Measurements from ENCODE around the gene CILP2.

Gene CILP2

DNA sequence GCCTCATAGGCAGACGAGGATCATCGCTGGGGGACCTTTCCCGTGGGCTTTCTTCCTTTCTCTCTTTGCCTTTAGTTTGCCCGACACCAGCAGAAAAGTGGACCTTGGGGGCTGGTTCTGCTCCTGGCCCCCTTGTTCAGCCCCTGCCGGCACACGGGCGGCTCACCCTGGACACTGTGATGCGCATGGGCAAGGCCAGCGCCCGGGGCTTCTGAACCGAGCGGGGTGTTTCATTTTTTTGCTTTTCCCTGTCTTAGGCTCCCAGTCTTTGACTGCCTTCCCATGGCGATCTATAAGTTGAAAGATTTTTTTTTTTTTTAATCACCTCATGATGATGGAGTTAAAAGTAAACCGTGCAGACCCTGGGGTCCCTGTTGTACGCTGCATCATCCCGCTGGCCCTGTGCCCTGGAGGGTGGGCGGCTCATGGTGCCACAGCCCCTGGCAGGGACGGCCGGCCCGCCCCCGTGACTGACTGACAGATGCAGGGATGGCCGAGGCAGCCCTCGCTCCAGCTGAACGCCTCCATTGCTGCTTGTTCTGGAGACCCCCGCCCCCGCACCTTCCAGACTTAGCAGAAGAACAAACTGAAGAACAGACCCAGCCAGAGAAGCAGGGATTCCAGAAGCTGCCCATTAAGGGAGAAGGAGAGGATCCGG lies 32.3 kb upstream of the CILP2 start:
- no peak for DNase-seq (ENCODE audit: low spot score)

DNA sequence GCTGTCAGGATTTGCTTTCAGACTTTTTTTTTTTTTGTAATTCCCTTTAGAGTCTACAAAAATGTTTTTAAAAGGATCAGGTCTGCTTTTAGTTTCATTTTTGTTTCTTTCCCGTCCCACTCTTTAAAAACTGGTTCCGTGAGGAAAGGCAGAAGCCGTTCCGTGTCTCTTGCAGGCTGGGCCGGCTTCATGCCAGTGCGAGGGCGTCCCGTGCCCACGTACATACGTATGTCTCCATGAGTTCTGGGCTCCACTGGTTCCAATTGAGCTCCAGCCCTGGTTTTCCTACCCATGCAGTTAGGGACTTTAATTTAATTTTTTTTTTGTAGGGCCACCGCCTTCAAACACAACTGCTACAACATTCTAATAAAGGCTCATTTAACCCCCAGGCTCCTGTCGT lies 31.5 kb upstream of the CILP2 start:
- no peak for DNase-seq (ENCODE audit: low spot score)

DNA sequence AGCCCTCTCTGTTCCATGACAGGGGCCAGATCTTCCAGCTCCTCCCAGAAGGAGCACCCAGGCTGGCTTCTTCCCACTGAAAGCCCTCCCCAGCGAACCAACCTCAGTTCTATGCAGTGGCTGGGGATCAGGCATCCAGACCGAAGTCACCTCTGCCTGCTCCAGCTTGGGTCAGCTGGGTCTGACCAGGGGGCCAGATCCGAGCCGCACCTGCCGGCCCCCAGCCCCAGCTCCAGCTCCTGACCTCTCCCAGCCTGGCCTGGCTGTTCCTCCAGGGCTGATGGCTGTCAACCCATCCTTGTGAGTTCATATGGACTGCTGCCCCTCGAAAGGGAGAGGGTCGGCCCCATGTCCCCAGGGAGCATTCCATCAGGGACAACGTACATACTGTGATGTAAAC lies 30.7 kb upstream of the CILP2 start:
- DNase-seq (ENCODE audit: low spot score), result no peak

DNA sequence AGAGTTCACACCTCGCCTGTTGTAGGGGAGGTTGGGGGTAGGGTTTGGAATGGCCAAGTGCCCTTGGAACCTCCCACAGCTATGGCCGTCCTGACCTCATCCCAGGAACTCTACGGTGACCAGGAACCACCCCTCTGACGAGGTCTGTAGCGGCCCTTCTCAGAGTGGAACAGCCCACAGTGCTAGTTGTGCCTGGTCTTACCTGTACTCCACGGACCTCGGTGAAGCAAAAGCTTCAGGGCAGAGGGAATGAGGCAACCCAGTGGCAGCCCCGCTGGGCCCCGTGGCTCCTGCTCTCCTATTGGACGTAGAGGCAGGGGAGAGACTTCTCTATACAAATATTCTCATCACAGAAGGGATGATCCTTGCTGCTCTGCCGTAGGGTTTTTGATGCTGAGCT lies 29.8 kb upstream of the CILP2 start:
- DNase-seq (ENCODE audit: low spot score), result no peak

DNA sequence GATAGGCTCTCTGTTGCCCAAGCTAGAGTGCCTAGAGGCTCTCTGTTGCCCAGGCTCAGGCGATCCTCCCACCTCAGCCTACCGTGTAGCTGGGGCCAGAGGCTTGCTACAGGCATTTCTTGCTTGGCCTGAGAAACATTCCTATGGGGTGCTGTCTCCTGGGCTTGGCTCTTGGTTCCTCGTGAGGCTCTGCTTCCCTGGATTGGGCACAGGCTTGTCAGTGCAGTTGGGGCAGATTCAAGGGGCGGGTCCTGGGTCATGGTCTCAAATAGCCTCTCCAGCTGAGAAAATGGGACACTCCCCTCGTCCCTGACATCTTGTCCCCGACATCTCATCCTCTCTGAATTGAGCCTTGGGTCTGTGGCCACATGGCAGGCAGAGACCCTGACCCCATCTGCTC lies 27.6 kb upstream of the CILP2 start:
- no peak for DNase-seq (ENCODE audit: low spot score)

DNA sequence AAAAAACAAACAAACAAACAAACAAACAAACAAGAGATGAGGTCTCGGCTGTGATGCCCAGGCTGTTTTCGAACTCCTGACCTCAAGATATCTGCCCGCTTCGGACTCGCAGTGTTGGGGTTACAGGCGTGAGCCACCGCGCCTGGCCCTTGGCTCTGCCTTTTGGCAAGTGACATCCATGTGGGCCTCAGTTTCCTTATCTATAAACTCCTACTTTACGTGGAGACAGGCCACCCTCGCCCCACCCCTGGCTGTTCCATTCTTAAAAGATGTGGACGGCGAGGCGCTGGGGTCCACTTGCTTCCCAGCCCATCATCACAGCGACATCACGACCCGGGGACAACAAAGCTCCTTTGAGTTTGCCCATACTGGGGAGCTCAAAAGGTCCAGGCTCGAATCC lies 24.4 kb upstream of the CILP2 start:
- DNase-seq (ENCODE audit: low spot score), result no peak

DNA sequence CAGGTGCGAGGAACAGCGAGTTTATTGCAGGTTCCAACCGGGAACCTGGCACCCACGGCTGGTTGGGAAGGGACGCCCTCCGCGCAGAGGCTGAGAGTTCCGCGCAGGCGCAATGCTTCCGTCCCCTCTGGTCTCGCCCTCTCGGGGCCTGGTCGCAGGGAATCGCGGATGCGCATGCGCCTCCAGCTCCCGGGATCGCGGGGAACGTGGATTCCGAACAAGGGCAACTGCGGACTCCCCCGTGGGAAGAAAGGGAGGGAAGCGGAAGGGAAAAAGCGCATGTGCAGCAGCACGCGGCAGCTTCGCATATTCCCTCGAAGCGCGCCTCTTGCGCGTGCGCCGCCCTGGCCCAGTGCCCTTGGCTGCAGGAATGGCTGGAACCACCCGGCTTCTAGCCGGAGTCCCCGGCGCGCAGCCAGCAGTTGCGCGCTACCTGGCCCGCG lies 23.8 kb upstream of the CILP2 start:
- DNase-seq (ENCODE audit: low spot score), result no peak

DNA sequence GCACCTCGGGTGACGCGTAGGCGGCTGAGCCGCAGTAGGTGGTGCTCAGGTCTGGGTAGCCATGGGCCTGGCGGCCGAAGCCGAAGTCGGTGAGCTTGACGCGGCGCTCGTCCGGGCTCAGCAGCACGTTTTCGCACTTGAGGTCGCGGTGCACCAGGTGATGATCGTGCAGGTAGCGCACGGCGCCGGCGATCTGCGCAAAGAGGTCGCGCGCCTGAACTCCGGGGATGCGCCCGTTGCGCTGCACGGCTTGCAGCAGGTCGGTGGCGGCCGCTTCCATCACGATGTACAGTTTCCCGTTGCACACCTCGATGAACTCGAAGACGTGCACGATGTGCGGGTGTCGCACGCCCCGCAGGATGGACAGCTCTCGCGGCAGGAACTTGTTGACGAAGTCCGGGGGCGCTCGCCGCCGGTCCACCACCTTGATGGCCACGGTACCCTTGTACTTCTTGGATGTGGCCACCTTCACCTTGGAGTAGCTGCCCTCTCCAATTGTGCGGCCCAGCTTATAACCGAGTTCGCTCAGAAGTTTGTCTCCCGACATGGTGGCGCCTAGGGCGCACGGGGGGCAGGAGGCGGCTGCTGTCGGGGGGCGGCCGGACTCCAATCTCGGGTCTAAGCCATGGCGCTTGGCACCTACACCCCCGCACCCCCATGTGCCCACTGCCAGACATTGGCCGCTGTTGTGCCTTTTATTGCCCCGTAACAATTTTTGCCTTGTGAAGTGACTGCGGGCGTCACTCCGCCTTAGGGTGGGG lies 23.0 kb upstream of the CILP2 start, which contains the start of gene TSSK6:
Gene TSSK6 (minus strand): TSS at position 668 of the 761 bp plus-strand sequence. CDS start 121 bp downstream, at position 547.
- DNase-seq (ENCODE audit: low spot score), result no peak

DNA sequence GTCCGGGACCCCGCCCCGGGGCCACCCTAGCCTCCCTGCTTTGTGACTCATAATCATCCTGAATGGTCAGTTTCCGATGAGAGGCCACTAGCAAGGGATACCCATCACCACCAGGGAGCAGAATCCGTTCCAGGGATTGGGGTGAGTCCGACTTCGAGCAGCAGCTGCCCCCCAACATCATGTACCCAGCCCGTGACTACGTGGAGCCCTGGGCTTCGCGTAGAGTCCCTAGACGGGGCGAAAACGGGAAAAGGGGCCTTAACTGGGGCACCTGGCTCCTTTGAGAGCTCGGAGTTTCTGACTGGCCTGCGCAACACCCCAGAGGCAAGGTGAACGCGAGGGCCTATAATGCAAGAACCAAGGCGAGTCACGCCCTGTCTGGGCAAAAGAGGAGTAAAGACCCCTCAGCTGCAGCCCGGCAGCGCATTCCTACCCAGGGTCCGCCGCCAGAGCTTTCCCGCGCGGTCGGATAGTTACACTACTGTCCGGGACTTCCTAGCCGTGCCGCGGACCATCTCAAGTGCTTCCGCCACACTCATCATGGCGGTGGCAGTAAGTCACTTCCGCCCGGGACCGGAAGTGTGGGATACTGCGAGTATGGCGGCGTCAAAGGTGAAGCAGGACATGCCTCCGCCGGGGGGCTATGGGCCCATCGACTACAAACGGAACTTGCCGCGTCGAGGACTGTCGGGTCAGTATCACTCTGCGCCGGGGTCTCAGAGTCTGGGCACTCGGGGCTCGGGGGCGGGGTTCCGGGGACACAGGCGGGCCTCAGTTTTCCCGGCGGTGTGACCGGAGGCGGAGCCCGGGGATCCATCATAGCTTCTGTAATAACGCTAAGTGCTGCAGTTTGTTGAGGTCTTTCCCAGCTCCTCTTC lies 22.2 kb upstream of the CILP2 start, which contains the start of gene NDUFA13:
Gene NDUFA13 (plus strand): TSS at position 584 of the 878 bp plus-strand sequence. CDS start 14 bp downstream, at position 598.
- peak; percentile 96 for DNase-seq (ENCODE audit: low spot score)

DNA sequence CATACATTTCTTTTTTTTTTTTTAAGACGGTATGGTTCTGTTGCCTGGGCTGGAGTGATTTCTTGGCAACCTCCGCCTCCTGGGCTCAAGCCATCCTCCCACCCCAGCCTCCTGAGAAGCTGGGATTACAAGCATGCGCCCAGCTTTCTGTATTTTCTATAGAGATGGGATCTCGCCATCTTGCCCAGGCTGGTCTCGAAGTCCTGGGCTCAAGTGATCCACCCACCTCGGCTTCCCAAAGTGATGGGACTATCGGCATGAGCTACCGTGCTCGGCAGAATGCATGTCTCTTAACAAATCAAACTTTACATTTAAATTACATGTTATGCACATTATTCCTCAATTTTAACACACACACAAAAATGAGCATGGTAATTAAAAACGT lies 20.8 kb upstream of the CILP2 start:
- DNase-seq (ENCODE audit: low spot score), result no peak

DNA sequence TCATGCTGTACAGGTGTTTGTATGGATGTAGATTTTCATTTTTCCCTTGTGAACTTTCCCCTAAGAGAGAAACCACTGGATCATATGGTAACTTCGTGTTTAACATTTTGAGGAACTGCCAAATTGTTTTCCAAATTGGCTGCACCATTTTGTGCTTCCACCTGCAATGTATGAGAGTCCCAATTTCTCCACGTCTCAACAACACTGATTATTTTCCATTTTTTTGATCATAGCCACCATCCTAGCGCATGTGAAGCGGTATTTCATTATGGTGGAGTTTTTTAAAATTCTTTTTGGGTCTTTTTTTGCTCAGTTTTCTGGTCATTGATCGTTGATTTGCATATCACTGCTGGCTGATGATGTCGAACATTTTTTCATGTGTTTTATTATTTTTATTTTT lies 17.1 kb upstream of the CILP2 start:
- DNase-seq (ENCODE audit: low spot score), result no peak

DNA sequence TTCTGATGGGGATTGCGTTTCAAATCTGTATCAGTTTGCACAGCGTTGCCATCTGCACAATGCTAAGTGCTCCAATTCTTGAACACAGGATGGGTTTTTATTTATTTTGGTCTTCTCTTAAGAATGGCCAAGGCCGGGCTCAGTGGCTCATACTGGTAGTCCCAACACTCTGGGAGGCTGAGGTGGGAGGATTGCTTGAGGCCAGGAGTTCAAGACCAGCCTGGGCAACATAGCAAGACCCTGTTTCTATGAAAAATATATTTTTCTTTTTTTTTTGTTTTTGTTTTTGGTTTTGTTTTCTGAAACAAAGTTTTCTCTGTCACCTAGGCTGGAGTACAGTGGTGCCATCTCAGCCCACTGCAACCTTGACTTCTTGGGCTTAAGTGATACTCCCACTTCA lies 14.9 kb upstream of the CILP2 start:
- DNase-seq (ENCODE audit: low spot score), result no peak

DNA sequence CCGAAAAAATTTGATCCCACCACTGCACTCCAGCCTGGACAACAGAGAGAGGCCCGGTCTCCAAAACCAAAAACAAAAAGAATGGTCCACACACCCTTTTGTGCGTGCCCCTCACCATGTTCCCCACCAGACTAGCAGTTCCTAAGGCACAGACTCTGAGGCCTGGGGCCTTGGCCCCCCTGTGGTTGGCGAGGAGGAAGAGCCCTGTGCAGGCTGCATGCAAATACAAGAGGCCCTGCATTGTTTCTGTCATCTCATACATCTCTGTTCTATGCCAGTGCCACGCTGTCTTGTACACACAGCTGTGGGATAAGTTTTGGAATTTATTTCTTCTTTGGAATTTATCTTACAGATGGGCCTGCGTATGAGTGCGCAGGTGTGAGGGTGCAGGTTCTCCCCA lies 14.0 kb upstream of the CILP2 start:
- no peak for DNase-seq (ENCODE audit: low spot score)

DNA sequence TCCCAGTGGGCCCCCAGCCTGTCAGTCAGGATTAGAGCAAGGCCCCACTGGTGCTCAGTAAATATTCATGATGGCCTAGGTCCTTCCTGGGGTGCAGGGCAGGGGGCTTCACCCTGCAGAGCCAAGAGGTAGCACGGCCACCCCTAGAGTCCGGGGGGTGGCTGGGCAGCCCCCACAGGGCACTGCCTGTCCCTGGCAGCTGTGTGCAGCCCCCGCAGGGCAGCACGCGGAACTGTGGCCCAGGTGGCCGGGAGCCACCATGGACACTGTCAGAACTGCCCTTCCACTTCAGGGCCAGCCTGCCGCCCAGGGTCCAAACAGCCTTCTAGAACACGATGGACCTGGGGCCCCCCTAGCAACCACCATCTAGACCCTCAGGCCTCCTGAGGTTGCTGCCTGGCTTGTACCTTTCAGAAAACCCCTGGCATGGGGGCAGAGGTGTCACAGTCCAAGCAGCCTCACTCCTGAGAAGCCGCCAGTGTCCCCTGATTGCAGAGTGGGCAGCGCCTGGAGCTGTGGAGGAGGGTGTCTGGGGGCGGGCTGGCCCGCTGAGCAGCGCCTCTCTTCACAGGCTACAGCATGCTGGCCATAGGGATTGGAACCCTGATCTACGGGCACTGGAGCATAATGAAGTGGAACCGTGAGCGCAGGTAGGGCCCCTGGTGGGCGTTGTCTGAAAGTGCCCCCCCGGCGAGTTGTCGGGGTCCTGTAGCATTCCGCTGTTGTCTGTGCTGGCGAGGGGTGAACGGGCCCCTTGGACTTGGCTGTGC lies 12.3 kb upstream of the CILP2 start:
- DNase-seq (ENCODE audit: low spot score), result no peak

DNA sequence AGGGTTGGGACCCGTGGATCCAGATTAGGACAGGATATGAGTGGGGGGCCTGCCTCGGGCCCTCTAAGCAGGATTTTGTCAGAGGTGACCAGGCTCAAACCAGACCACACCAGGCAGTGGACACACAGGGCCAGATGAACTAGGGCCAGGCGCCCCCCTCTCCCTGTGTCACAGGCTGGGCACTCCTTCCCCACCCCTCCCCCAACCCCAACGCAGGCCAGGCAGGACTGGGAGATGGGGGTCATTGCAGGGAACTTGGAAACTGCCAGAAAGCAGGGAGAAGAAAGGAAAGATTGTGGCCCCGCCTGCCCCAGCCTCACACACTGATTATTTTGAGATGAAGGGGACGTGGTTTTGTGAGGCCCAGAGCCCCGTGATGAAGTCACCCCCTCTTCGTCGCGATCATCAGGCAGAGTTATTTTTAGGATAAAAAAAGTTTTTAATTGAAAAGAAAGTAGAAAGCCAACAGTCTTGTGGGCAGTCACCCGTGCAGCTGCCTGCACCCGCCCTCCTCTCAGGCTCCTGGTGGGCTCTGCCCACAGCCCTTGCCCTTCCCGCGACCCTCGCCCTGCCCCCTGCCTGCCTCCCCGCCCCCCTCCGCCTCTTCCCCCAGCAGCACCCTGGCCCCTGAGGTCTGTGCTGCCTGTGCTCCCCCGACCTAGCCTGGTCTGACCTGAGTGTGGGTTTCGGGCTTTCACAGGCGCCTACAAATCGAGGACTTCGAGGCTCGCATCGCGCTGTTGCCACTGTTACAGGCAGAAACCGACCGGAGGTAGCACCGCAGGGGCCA lies 11.3 kb upstream of the CILP2 start:
- DNase-seq (ENCODE audit: low spot score), result no peak

DNA sequence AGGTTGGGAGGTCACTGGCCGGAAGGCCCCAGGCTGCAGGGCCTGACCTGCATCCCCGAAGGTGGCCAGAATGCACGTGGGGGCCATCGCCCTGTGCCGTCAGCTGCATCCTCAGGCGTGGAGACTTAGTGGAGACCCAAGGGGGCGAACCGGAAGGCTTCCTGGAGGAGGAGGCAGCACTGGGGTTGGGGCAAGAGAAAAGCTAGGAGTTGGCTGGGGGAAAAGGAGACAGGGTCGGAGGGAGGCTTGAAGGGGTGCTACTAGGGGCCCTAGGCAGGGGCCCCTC lies 10.8 kb upstream of the CILP2 start:
- DNase-seq (ENCODE audit: low spot score), result no peak

DNA sequence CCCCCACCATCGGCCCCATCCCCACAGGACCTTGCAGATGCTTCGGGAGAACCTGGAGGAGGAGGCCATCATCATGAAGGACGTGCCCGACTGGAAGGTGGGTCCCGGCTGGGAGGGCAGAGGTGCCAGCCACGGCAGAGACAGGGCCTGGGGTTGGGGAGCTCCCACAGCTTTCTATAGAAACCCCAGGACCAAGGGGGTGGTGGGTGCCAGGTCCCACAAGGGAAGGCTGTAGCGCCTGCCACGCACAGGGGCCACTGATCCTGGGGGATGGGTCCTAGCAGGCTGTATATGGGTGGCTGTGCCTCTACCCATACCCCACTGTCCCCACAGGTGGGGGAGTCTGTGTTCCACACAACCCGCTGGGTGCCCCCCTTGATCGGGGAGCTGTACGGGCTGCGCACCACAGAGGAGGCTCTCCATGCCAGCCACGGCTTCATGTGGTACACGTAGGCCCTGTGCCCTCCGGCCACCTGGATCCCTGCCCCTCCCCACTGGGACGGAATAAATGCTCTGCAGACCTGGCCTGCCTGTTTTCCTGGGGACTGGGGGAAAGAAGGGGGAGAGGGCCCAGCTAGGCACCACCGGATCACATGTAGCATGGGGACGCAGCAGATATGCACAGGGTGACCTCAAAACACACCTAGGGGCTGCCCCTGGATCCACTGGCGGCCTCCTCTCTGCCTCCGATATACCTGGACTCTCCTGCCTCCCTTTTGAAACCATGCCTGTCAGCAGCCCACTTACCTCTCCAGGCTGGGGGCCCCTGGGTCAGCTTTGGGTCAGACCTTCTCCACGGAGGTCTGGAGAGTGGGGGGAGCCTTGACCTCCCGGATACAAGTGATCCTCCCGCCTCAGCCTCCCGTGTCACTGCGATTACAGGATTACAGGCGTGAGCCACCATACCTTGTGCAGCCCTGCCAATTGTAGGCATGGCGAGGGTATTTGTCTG lies 10.1 kb upstream of the CILP2 start:
- DNase-seq (ENCODE audit: low spot score), result no peak

DNA sequence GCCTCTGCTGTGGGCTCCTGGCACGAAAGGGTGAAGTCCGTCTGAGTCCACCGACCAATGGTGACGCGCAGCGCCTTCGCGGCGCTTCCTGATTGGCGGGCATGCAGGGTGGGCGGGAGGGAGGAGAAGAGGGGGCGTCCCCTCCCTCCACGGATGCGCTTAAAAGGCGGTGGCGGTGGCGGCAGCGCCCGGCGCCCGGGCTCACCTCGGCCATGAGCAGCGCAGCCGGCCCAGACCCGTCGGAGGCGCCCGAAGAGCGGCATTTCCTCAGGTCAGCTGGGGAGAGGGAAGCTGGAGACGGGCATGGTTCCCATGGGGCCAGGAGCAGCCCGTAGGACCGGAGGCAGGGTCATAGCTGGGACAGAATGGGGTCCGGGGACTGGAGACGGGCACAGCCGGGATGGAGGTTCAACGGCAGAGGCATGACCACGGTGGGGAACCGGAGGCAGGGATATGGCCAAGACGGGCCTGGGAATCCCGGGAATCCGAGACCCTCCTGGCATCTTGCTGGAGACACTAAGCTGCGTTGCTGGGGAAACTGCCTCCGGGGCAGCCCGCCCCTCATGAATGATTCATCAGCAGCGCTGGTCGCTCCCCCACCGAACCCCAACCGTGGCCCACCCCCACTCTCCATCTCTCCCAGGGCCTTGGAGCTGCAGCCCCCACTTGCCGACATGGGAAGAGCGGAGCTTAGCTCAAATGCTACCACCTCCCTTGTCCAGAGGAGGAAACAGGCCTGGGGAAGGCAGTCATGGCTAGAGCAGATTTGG lies 9.2 kb upstream of the CILP2 start, which contains the start of gene YJEFN3:
Gene YJEFN3 (plus strand): TSS at position 191 of the 770 bp plus-strand sequence. CDS start 22 bp downstream, at position 213.
- DNase-seq (ENCODE audit: low spot score), result peak; percentile 78

DNA sequence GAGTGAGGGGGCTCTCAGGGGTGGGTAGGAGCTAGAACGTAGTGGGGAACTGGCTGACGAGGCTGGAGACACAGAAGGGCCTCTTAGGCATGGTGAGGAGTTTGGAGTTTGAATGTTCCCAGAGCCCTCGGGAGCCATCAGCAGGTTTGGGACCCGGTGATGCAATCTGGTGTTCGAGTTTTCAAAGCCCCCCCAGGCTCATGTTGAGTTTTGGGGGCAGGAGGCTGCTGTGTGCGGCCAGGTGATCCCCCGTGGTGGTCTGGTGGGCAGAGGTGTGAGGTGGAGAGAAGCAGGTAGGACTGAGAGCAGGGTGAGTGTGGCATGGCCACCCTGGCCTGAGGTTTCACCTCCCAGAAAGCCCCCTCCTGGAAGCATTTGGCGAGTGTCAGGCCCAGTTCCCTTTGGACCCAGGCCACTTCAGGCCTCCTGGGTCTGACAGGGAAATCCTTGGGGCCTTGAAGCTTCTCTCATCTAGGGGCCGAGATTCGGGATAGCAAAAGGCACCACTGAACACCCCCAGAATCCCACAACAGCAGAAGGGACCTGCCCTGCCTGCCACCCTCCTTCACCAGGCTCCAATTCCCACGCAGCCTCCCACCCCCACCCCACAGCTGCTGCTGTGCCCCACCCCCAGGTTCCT lies 8.2 kb upstream of the CILP2 start:
- no peak for DNase-seq (ENCODE audit: low spot score)

Data from ecto neural progenitor cell (in vitro differentiated cells).